Measurements from ENCODE around the gene HP.
"Not testable (repeated sequence)": the region's sequence is repeated elsewhere in the genome, so short reads cannot be mapped to it uniquely, and the experiment has no call there.

The HP gene

DNA sequence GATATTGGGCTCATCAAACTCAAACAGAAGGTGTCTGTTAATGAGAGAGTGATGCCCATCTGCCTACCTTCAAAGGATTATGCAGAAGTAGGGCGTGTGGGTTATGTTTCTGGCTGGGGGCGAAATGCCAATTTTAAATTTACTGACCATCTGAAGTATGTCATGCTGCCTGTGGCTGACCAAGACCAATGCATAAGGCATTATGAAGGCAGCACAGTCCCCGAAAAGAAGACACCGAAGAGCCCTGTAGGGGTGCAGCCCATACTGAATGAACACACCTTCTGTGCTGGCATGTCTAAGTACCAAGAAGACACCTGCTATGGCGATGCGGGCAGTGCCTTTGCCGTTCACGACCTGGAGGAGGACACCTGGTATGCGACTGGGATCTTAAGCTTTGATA is 6.1 kb downstream of the HP start:
- TF ChIP-seq, protein P1, sequence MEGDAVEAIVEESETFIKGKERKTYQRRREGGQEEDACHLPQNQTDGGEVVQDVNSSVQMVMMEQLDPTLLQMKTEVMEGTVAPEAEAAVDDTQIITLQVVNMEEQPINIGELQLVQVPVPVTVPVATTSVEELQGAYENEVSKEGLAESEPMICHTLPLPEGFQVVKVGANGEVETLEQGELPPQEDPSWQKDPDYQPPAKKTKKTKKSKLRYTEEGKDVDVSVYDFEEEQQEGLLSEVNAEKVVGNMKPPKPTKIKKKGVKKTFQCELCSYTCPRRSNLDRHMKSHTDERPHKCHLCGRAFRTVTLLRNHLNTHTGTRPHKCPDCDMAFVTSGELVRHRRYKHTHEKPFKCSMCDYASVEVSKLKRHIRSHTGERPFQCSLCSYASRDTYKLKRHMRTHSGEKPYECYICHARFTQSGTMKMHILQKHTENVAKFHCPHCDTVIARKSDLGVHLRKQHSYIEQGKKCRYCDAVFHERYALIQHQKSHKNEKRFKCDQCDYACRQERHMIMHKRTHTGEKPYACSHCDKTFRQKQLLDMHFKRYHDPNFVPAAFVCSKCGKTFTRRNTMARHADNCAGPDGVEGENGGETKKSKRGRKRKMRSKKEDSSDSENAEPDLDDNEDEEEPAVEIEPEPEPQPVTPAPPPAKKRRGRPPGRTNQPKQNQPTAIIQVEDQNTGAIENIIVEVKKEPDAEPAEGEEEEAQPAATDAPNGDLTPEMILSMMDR (conservative IDR thresholded peaks at IDR 0.05), result no peak
- no peak overlapping the region for H3K27ac ChIP-seq

DNA sequence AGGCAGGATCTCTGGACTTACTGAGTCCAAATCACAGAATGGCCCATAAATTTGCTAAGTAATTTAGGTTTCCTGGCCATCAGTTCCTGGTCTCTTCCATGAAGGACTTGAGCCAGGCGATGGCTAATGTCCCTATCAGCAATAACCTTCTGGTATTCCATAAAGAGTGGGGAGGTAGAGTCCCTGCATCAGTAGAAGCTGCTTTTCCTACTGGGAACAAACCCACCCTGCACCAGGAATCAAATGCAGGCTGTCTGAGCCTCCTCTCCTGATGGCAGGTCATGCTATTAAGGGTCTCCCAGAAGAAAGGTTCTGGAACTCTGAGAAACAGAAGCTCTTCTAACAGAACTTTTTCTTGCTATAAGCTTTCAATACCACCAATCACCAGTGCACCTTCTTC is 7.3 kb downstream of the HP start:
- TF ChIP-seq, protein P1 (conservative IDR thresholded peaks at IDR 0.05), result no peak
- no peak overlapping the region for H3K27ac ChIP-seq

DNA sequence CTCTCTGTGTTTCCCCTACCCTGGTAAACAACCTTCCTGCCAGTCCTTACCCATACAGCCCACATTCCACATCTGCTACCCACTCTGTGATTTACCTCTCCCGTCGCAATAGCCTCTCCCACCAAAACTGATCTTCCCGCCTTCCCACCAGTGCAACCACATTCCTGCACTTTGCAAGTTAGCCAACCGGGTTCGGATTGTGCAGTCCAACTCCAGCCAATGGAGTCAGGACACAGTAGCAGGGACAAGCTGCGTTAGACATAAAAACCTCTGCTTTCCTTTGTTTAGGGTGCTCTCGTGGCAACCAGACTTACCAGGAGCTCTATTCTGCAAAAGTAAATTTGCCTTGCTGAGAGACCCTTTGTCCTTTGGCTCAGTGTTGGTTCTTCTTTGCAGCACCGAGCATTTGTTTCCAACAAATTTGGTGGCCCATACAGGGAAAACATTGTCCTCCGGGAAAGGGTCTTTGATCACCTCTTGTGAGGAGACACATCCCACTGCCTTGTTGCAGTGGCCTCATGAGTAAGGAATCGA is 10.1 kb downstream of the HP start:
- H3K27ac ChIP-seq, result no peak overlapping the region
- TF ChIP-seq, protein P1 (conservative IDR thresholded peaks at IDR 0.05), result no peak

DNA sequence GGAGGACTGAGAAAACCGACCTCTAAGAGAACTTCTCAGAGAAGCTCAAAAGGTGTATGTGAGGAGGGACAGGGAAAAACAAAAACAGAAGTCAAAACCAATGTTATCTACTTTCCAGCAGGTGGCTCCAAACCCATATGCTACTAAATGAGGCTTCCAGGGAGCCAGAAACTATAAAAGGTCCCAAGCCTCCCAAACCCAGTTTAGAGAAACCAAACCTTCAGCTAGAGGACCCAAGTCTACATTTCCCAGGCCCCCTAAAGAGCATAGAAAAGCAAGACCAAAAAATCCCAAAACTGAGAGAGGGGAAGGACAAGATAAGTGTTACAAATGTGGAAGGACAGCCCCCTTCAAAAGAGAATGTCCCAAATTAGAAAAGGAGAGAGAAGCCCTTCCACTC is 12.4 kb downstream of the HP start:
- TF ChIP-seq, protein P1 (conservative IDR thresholded peaks at IDR 0.05), result peak; percentile 73
- H3K27ac ChIP-seq, result no peak overlapping the region

DNA sequence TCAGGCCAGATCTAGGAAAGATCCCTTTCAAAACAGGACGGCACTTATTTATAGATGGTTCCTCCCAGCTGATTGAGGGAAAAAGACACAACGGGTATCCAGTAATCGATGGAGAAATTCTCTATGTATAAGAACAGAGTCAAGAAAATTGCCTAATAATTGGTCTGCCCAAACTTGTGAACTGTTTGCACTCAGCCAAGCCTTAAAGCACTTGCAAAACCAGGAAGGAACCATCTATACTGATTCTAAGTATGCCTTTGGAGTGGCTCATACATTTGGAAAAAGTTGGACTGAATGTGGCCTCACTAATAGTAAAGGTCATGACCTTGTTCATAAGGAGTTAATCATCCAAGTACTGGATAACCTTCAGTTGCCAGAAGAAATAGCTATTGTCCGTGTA is 14.6 kb downstream of the HP start:
- H3K27ac ChIP-seq, result no peak overlapping the region
- TF ChIP-seq, protein P1 (conservative IDR thresholded peaks at IDR 0.05), result no peak

DNA sequence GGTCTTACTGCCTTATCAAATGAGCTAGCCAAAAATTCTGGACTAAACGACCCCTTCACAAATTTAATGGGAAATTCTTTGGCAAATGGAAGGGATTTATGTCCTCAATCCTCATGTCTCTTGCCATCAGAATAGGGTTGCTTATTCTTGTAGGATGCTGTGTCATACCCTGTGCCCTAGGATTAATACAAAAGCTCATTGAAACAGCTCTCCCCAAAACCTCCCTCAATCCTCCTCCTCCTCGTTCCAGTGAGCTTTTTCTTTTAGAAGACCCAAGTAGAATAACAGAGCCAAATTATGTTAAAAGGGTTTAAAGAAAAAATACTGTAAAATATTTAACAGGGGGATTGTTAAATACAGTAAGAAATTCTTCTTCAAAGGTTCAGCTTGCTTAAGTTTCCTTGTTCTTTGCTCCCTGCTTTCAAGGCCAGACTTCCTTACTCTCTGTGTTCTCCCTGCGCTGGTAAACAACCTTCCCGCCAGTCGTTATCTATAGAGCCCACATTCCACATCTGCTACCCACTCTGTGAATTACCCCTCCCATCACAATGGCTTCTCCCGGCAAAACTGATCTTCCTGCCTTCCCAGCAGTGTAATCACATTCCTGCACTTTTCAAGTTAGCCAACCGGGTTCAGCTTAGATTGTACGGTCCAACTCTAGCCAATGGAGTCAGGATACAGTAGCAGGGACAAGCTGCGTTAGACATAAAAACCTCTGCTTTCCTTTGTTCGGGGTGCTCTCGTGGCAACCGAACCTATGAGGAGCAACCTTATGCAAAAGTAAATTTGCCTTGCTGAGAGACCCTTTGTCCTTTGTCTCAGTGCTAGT is 18.4 kb downstream of the HP start:
- TF ChIP-seq, protein P1 (conservative IDR thresholded peaks at IDR 0.05), result no peak
- no peak overlapping the region for H3K27ac ChIP-seq

DNA sequence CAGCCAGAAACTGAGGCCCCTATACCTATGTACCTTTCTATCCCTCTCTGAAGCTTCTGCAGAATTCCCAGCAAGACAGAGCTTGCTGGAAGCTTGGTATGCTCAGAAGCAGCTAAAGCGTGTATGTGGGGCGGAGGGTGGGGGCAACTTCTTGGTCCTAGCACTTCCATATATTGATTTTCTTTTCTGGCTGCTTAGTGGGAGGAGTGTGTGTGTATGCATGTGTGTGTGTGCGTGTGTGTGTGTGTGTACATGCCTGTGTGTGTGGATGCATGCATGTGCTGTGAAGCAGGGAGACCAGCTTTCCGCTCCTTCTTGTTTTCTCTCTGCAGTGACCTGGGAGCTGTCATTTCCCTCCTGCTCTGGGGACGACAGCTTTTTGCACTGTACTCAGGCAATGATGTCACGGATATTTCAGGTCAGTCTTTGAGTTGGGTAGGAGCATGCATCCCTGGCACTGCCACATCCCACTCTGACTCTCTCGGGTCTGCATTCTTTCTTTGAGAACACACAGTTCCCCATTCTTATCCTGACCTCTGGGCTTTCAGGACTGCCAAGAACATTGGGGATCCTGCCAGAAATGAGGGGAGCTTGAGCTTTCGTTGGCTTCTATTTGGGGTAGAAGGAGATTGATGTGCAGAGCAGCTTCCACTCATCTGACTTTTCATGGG is 19.4 kb downstream of the HP start:
- TF ChIP-seq, protein P1 (conservative IDR thresholded peaks at IDR 0.05), result no peak
- no peak overlapping the region for H3K27ac ChIP-seq

DNA sequence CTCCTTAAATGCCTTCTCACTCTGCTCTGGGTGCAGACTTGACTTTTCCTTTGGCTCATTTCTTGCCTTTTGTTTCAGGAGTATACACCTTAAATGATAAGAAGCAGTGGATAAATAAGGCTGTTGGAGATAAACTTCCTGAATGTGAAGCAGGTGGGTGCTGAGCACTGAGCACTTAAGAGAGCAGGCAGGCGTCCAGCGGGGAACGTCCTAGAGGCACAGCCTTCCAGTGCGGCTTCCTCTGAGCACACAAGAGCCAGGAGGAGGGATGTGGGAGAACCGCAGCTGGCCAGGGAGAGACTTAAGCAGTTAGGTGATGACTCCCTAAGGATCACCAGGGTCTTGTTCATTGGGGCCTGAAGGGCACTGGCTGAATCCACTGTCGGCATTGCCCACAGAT is 20.8 kb downstream of the HP start:
- not testable (repeated sequence) for H3K27ac ChIP-seq

DNA sequence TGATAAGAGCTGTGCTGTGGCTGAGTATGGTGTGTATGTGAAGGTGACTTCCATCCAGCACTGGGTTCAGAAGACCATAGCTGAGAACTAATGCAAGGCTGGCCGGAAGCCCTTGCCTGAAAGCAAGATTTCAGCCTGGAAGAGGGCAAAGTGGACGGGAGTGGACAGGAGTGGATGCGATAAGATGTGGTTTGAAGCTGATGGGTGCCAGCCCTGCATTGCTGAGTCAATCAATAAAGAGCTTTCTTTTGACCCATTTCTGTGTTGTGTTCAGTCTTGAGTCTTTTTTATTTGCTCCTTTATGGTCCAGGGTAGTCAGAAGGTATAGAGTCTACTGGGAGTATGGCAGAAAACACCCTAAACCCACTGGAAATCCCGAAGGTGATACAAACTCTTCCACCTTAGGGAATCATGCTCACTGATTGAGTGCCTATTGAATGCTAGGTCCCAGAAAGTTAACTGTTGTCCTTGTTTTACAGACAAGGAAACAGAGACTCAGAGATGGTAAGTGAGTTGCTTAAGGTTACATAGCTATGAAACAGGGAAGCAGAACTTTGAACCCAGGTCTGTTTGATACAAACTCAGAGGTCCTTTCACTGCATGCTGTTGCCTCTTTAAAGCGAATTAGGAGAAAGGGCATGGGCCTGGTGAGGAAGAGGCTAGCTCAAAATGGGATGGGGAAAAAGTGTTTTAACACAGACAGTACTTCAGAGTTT is 22.8 kb downstream of the HP start:
- not testable (repeated sequence) for H3K27ac ChIP-seq
